GM12892 (cell line): ENCODE data around the gene ZFPM1.

Experiments
- POLR2A ChIP-seq: IDR thresholded peaks from 2 replicates; pipeline ENCODE4 v1.6.1; 2011; ENCODE audit warnings: low read depth, low read length, control low read depth
- POLR2AphosphoS5 ChIP-seq: IDR thresholded peaks from 2 replicates; pipeline ENCODE4 v1.6.1; 2011; ENCODE audit warnings: low read depth, low read length, control low read depth
- TAF1 ChIP-seq: IDR thresholded peaks from 2 replicates; pipeline ENCODE4 v1.6.1; 2011; ENCODE audit warnings: low read depth, mild to moderate bottlenecking, control low read depth, low read length, borderline replicate concordance

GRCh38 chr16:88504489-88505404 is 51.7 kb downstream of the ZFPM1 start:
- TF ChIP-seq POLR2A, result no peak
- TF ChIP-seq POLR2AphosphoS5, result no peak
- TF ChIP-seq TAF1, result no peak
